Dedifferentiated amniotic fluid mesenchymal stem cell (primary cell): ENCODE measurements around the gene SHISA4.

ENCODE experiments used
- DNase-seq: peaks from one replicate; pipeline ENCODE4 v3.0.0-alpha.2; 2016; ENCODE audit errors: extremely low spot score

Gene SHISA4

DNA sequence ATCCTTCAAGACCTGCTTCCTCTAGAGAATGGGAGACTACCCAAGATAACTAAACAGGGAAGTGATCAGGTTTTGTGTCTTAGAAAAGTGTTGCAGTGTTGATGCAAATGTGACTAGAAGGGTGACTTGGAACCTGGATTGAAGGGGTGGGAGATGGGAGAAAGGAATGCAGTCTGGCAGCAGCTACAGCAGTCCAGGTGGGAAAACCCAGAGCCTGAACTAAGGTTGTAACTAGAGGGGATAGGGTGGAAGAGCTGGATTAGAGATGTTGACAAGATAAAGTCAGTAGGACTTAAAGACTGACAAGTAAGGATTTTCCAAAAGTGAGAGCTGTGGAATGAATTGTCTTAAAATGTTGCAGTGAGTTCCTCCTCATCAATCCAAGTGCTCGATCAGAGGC, 7.1 kb upstream of the SHISA4 start:
- no peak for DNase-seq

DNA sequence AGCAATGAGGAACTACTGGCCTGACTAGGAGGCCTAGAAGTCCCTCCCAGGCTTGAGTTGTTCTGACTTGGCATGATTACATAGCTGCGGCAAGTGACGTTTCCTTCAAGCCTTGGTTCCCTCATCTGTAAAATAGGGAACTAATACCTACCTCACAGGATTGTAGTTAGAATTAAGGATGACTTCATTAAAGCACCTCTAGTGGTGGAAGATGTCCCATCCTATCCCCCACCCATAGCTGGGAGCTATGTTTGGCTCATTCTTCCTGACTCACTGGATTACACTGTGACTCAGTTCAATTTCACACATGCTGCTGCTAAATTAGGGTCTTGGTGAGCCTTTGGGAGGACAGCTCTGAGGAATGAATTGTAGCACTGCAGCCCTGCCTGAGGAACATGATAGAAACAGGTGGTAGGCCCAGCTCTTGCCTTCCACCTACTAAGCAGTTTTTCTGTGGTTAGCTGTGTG, 6.0 kb upstream of the SHISA4 start:
- DNase-seq: peak; percentile 32

DNA sequence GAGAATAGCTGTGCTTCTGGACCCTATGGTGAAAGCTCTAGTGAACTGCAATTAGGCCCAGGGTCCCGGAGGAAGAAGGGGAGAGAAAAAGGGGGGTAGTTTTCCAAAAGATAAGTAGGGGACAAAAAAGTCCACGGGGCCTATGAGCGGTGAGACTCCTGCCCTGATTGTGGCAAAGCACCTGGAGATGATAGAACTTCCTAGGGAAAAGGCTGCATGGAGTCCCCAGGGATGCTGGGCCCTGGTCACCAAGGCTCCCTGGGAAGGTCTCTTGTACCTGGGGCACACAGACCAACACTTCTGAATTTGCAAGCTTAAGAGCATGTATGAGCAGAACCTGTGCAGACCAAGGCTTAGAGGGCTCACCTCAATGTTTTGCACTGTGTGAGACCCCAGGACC, 5.4 kb upstream of the SHISA4 start:
- DNase-seq: no peak

- no peak for DNase-seq
Observed at GRCh38 chr1:201883786-201884185, 4.9 kb upstream of the SHISA4 start.

GRCh38 chr1:201884425-201884824, 4.3 kb upstream of the SHISA4 start:
- no peak for DNase-seq

- no peak for DNase-seq
Observed at GRCh38 chr1:201885531-201886075, 3.1 kb upstream of the SHISA4 start.

GRCh38 chr1:201886103-201886885, 2.4 kb upstream of the SHISA4 start:
- DNase-seq: no peak

GRCh38 chr1:201887116-201887866, 1.4 kb upstream of the SHISA4 start:
- no peak for DNase-seq

DNA sequence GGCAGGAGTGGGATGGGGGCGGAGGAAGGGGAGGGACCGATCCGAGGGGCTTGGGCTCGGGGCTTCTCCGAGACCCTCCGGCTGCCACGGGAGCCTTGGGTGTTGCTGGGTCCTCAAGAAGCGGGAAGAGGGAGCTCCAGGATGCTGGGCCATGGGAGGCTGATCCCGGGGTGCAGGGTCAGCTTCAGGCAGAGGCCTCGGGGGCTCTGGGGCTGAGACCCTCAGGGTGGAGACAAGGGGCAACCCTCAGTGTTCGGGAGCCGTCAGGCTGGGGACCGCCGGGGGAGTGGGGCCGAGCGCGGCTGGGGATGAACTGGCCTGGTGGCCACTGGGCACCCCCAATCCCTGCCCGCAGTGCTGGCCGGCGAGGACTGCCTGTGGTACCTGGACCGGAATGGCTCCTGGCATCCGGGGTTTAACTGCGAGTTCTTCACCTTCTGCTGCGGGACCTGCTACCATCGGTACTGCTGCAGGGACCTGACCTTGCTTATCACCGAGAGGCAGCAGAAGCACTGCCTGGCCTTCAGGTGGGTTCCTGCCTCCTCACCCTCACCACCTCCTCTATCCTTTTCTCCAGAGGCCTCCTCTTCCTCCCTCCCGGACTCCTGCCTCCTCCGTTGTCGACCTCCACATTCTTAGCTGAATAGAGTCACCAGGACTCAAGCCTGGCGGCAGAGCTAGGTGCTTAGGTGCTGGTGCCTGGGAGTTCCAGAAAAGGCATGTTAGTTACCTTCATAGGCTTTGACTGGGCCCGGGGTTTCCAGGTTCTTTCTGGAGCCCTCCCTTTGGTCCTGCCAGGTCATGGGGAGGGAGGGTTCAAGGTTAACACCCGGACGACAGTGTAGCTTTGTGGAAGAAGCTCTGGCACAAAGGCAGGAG, 631 bp downstream of the SHISA4 start:
- no peak for DNase-seq

DNA sequence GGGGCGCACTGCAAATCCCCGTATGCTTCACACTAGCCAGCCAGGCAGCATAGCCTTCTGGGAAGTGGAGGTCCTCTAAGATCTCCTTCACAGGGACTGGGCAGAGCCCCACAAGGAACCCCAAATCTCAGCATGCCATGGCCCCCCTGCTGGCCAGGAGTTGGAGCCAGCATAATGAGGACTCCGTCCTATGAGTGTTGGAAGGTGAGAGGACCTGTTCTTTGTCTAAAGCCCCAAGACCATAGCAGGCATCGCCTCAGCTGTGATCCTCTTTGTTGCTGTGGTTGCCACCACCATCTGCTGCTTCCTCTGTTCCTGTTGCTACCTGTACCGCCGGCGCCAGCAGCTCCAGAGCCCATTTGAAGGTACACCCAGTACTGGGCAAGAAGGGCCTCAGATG, 1.5 kb downstream of the SHISA4 start:
- DNase-seq: no peak

DNA sequence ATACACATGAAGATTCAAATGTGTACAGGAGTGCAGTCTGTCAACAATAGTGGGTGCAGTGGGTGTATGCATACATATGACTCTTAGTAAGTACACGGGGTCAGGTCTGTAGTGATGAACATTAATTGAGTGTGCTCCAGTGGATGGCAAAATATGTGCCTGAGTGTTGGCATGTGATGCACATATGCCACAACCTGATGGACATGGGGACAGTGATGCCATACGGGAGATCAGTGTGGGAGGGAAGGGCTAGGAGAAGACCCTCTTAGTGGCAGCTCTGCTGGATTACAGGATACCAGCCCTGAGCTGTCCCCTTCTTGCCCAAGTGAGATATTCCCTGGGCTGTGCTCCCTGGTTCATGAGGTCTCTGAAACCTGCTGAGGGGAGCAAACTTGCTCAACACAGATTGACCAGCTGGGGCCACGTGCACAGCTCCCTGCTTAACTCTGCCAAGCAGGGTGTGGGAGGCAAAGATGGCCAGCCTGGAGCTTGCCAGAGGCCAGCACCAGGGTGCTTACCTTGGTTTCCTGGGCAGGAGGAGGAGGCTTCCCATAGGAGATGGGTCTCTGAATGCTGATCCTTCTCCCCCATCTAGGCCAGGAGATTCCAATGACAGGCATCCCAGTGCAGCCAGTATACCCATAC, 2.2 kb downstream of the SHISA4 start:
- no peak for DNase-seq

DNA sequence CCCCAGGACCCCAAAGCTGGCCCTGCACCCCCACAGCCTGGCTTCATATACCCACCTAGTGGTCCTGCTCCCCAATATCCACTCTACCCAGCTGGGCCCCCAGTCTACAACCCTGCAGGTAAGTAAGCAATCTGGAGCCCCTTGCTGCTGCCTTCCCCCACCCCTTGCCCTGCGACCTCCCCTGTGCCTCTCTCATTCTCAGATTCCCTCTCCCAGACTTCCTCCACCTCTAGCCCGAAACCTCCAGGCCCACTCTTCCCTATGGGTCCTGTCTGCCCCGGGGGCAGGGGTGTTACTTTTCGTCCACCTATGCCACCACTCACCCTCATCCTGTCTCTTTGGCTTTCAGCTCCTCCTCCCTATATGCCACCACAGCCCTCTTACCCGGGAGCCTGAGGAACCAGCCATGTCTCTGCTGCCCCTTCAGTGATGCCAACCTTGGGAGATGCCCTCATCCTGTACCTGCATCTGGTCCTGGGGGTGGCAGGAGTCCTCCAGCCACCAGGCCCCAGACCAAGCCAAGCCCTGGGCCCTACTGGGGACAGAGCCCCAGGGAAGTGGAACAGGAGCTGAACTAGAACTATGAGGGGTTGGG, 2.9 kb downstream of the SHISA4 start:
- DNase-seq: no peak

GRCh38 chr1:201892211-201892610, 3.5 kb downstream of the SHISA4 start:
- no peak for DNase-seq

GRCh38 chr1:201893431-201893830, 4.7 kb downstream of the SHISA4 start:
- DNase-seq: no peak

DNA sequence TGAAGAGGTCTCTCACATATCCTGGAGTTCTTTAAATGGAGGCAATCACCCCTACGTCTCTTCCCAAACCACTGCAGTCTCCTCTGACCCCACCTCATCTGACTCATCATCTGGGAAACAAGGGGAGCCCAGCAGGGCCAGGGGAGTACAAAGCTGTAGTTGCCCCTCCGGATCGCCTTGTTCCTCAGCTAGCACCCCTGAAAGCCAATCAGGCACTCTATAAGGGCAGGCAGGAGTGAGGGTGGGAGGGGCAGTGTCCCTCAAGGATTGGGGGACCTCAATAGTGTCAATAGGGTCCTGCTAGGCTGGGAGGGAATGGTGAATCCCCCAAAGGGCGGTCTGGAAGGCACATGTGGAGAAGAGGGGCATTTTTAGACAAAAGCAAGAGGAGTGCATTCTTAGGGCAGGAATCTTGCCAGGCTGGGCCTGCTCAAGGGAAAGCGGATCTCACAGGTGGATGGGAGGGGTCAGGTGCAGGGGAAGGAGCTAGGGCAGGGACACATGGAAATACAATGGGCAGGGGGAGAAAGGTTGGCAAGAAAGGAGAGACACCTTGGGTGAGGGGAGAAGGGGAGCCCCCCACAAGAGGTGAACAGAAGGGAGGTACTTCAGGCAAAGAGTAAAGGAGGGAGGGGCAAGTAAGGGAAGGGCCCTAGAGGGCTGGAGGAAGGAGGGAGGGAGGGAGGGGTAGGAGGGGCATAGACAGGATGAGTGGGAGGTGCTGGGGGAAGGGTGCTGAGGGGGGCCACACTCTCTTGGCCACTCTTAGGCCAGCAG, 5.8 kb downstream of the SHISA4 start:
- DNase-seq: no peak

- no peak for DNase-seq
Observed at GRCh38 chr1:201895120-201895665, 6.5 kb downstream of the SHISA4 start.

GRCh38 chr1:201895913-201896807, 7.5 kb downstream of the SHISA4 start:
- peak; percentile 88 for DNase-seq

DNA sequence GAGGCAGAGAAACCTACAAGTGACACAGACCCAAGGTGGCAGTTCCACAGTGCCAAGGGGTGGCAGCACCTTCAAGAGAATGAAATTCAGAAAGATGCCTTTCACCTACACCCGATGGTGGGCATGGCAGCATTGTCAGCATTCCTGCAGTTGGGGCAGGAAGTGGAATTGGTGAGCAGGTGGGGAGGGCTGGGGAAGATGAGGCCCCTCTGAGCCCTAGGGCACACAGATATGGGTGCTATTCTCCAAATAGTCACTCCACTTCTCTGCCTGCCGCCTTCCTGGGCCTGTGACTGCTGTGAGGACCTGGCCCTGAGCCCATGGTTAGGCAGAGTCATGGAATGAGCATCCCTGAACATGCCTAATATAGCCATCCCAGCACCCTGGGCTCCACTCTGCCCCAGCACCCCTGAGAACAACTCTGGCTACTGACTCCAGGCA, 8.3 kb downstream of the SHISA4 start:
- DNase-seq: no peak
